ENCODE results near the gene SLC12A4.
"Not testable (repeated sequence)": the region's sequence is repeated elsewhere in the genome, so short reads cannot be mapped to it uniquely, and the experiment has no call there.

The SLC12A4 gene

DNA sequence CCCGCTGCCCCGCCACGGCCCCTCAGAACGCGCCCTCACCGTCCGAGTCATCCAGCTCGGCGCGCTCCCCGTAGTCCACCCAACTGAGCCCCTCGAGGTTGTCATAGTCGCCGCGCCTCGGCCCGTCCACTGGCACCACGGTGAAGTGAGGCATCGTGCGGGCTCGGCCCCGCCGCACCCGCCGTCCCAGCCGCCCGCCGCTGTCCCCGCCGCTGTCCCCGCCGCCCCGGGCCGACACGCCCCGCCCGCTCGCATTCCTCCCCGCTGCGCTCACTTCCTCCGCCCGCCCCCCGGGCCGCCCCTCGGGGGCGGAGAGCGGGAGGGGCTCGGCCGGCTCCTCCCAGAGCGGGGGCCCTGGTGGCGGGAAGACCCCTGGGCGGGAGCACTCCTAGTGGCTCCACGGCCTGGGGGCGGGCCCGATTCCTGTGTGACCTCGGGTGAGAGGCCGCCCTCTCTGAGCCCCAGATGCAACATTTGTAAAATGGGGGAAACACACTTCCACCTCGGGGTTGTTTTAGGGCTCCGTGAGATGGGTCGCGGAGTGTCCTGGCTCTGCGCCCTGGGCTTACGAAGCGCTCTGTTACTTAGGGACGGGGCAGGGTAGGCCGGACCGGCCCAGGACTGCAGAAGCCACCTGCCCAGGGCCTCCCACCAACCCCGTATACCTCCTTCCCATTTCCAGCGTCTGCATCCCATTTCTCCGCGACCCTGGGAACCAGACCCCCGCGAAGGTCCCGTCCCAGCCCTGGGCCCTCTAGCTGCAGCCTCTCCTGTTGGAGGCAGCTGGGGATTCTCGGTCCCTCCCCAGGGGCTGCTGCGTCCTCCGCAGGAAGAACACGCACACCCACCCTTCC is at the start of gene SLC12A4:
SLC12A4 (minus strand) TSS at position 238 of the 854 bp plus-strand sequence; CDS start at position 154, 84 bp downstream.
- no peak for DNase-seq (ENCODE audit: low read depth)

- DNase-seq (ENCODE audit: low read depth): no peak
Measured at GRCh38 chr16:68015681-68016080, 47.2 kb upstream of the SLC12A4 start, which contains the start of gene DPEP2NB. DPEP2NB (minus strand) TSS chr16:68015911; CDS start chr16:68015770, 141 bp downstream.

- DNase-seq (ENCODE audit: low read depth): no peak
Measured at GRCh38 chr16:68013440-68013839, 45.0 kb upstream of the SLC12A4 start.

GRCh38 chr16:68009872-68010271 is 41.4 kb upstream of the SLC12A4 start:
- DNase-seq (ENCODE audit: low read depth): not testable (repeated sequence)

- DNase-seq (ENCODE audit: low read depth): no peak
Measured at GRCh38 chr16:68009157-68009735, 40.8 kb upstream of the SLC12A4 start.

DNA sequence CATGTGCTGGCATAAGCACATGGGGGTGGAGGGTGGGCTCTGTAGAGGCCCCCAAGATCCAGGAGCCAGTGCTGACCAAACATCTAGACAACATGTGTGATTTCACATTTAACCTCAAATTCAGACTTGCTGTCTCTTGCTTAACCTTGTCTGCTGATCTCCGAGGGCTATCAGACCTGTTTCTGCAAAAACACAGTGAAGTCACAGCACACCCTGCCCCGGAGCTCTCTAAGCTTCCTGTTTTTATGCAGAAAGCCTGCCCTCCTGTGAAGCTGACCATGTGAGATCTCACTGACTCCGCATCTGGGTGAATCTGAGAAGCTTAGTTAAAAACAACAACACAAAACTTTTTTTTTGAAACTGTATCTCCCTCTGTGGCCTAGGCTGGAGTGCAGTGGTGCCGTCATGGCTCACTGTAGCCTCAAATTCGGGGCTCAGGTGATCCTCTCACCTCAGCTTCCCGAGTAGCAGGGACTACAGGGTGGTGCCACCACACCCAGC is 37.4 kb upstream of the SLC12A4 start:
- no peak for DNase-seq (ENCODE audit: low read depth)

- no peak for DNase-seq (ENCODE audit: low read depth)
Measured at GRCh38 chr16:68005211-68005610, 36.8 kb upstream of the SLC12A4 start.

GRCh38 chr16:68003031-68003430 is 34.6 kb upstream of the SLC12A4 start:
- no peak for DNase-seq (ENCODE audit: low read depth)

DNA sequence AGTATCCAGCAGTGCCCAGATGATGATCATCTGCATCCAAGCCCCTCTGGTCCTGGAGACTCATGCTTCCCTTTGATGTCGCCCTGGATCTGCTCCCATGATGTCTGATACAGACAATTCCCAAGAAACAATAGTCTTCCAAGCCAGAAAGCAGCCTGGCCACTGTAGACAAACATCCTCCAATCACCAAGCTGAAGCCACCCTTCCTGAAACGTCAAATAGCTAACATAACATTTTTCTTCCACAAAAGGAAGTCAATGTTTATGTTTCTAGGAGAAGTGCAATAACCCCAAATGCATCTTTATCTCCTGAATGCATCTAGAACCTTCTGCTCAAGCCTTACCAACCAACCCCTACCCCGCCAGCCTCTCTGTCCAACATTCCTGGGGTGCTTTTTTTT is 32.0 kb upstream of the SLC12A4 start:
- DNase-seq (ENCODE audit: low read depth): no peak

DNA sequence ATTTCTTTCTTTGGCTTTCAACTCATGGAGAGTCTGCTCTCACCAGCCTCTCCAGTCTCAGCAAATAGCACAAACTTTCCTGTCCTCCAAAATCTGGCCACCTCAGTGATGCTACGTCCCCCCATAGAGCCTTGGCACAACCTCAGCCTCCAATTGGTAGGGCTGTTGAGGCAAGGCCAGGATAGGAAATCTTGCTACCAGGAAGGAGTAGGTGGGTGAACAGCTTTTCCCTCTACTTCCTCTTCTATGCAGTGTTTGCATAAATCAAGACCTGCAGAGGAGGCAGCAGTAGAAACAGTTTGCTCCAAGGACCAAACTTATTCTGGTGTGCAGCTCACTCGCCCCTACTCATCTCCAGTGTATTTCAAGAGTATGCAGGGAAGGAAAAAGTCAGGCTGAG is 31.5 kb upstream of the SLC12A4 start:
- no peak for DNase-seq (ENCODE audit: low read depth)

DNA sequence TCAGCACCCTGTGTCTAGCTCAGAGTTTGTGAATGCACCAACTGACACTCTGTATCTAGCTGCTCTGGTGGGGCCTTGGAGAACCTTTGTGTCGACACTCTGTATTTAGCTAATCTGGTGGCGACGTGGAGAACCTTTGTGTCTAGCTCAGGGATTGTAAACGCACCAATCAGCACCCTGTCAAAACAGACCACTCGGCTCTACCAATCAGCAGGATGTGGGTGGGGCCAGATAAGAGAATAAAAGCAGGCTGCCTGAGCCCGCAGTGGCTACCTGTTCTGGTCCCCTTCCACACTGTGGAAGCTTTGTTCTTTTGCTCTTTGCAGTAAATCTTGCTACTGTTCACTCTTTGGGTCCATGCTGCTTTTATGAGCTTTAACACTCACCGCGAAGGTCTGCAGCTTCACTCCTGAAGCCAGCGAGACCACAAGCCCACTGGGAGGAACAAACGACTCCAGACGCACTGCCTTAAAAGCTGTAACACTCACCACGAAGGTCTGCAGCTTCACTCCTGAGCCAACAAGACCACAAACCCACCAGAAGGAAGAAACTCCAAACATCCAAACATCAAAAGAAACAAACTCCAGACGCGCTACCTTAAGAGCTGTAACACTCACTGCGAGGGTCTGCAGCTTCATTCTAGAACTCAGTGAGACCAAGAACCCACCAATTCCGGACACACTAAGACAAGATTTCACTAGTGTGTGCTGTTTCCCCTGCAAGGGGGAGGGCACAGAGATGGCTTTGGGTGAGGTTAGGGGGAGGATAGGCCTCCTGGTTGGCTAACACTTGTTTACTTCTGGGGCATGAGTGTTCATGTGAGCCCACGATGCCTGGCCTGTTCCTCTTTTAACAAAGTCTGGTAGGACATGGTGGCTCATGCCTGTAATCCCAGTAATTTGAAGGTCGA is 30.6 kb upstream of the SLC12A4 start, which contains the start of gene DPEP2:
DPEP2 (minus strand) TSS at position 706 of the 910 bp plus-strand sequence. CDS start 6,272 bp downstream, outside the sequence.
- DNase-seq (ENCODE audit: low read depth): not testable (repeated sequence)

GRCh38 chr16:67998231-67998778 is 29.9 kb upstream of the SLC12A4 start:
- not testable (repeated sequence) for DNase-seq (ENCODE audit: low read depth)

GRCh38 chr16:67996666-67997065 is 28.2 kb upstream of the SLC12A4 start:
- DNase-seq (ENCODE audit: low read depth): no peak

DNA sequence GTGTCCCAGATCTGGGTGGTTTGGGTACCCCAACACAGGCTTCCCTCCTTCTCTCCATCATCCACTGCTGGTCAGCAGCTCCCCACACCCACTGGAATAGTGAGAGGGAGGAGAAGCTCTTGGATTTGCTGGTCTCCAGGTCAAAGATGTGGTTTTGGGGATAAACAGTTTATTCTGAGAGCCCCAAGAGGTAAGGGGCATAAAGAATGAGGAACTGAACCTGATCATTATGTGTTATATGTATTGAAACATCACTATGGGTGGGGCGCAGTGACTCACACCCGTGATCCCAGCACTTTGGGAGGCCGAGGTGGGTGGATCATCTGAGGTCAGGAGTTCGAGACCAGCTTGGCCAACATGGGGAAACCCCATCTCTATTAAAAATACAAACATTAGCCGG is 27.0 kb upstream of the SLC12A4 start:
- DNase-seq (ENCODE audit: low read depth): no peak

- not testable (repeated sequence) for DNase-seq (ENCODE audit: low read depth)
Measured at GRCh38 chr16:67994040-67994408, 25.6 kb upstream of the SLC12A4 start.

- DNase-seq (ENCODE audit: low read depth): no peak
Measured at GRCh38 chr16:67993207-67994039, 25.0 kb upstream of the SLC12A4 start.

- DNase-seq (ENCODE audit: low read depth): no peak
Measured at GRCh38 chr16:67992661-67993206, 24.3 kb upstream of the SLC12A4 start.

DNA sequence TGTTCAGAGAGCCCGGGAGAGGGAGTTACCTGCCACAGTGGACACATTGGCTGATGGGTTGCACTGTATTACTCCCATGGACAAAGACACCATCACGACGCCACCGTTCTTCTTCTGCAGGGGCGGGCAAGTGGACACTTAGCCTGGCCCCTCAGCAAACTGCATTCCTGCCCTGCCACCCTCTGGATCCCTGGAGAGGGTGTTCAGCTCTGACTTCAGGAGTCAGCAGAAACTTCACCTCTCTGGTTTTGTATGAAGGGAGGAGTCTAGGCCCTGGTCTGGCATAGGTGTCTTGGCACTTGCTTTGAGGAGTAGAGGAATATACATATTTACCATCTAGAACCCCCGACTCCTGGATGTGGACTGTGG is 21.6 kb upstream of the SLC12A4 start:
- no peak for DNase-seq (ENCODE audit: low read depth)

DNA sequence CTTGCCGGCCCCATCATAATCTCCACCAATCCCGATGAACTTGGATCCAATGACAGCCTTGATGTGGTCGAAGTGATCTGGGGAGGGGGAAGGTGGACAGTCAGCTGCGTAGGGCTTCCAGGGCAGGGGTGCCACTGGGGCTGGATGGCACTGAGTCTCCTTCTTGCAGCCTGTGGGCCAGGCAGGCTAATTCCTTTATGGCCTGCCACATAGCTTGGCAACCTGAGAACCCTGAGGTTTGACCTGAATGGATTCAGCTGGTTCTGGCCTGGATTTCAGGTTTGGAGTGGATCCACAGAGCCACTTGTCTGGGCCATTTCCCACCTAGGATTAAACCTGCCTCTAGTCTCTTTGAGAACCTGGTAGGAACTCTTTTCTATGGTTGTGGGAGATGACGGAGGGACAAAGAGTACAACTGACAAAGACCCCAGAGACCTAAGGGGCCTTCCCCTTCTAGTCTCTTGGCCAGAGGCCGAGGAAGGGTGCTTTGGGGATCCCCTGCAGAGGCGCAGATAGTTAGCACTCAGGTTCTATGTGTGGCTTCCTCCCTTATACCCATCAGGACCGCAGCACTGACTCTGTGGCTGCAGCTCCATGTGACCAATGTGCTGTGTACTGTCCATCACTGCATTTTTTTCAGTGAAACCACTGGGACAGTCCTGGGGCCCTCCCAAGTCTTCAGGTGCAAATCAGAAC is 21.0 kb upstream of the SLC12A4 start:
- DNase-seq (ENCODE audit: low read depth): no peak

DNA sequence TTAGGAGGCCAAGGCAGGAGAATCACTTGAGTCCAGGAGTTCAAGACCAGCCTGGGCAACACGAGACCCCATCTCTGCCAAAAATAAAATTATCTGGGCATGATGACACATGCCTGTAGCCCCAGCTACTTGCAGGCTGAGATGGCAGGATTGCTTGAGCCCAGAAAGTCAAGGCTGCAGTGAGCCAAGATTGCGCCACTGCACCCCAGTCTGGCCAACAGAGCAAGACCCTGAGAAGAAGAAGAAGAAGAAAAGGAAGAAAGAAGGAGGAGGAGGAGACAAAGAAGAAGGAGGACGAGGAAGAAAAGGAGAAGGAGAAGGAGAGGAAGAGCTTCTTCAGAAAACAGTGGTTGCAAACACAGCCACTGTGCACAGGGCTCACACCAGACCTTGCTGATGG is 20.2 kb upstream of the SLC12A4 start:
- DNase-seq (ENCODE audit: low read depth): no peak

Data from HS-27A (cell line).